Sigmoid colon (tissue), 4 donors: ENCODE measurements around the gene ASS1.

Source experiments
- CTCF ChIP-seq, 4 experiments: fragments of 450-650 bp in 3 of 4; fragments of 200-600 bp in 1 of 4; IDR thresholded peaks; one replicate each; pipeline ENCODE4 v1.5.1; 2016 to 2019; ENCODE audit warnings: antibody characterized with exemption in 4 of 4, mild to moderate bottlenecking in 3 of 4, moderate library complexity in 2 of 4
- EP300 ChIP-seq, 4 donors: sonication (generic); formaldehyde crosslinking; IDR thresholded peaks; one replicate each; pipeline ENCODE4 v1.6.1; 2017; ENCODE audit warnings: antibody characterized with exemption in 4 of 4
- POLR2A ChIP-seq, 2 donors: fragments of 450-650 bp; IDR thresholded peaks; one replicate each; pipeline ENCODE4 v1.6.1; 2016; ENCODE audit warnings: antibody characterized with exemption in 2 of 2, mild to moderate bottlenecking in 2 of 2, moderate library complexity in 2 of 2
- POLR2AphosphoS5 ChIP-seq, 4 donors: sonication (generic); formaldehyde crosslinking; IDR thresholded peaks; one replicate each; pipeline ENCODE4 v1.6.1; 2017; ENCODE audit warnings: antibody characterized with exemption in 4 of 4

- no peak for TF ChIP-seq CTCF (IDR thresholded peaks at IDR 0.05)
- TF ChIP-seq POLR2A (IDR thresholded peaks at IDR 0.05): no peak
- TF ChIP-seq EP300 (IDR thresholded peaks at IDR 0.05): no peak
- TF ChIP-seq POLR2AphosphoS5 (IDR thresholded peaks at IDR 0.05): no peak
Measured at GRCh38 chr9:130426467-130426773, 18.3 kb upstream of the ASS1 start.
